HG03095 (cell line): ENCODE measurements around the gene DLGAP4.
"Not testable (repeated sequence)": the region's sequence is repeated elsewhere in the genome, so short reads cannot be mapped to it uniquely, and the experiment has no call there.

Experiments used
- ATAC-seq: cut with Tn5 transposase; IDR thresholded peaks from one replicate; pipeline ENCODE4 v1.9.1; 2021; ENCODE audit warnings: moderate library complexity; ENCODE audit not compliant: unreplicated experiment

Gene DLGAP4

DNA sequence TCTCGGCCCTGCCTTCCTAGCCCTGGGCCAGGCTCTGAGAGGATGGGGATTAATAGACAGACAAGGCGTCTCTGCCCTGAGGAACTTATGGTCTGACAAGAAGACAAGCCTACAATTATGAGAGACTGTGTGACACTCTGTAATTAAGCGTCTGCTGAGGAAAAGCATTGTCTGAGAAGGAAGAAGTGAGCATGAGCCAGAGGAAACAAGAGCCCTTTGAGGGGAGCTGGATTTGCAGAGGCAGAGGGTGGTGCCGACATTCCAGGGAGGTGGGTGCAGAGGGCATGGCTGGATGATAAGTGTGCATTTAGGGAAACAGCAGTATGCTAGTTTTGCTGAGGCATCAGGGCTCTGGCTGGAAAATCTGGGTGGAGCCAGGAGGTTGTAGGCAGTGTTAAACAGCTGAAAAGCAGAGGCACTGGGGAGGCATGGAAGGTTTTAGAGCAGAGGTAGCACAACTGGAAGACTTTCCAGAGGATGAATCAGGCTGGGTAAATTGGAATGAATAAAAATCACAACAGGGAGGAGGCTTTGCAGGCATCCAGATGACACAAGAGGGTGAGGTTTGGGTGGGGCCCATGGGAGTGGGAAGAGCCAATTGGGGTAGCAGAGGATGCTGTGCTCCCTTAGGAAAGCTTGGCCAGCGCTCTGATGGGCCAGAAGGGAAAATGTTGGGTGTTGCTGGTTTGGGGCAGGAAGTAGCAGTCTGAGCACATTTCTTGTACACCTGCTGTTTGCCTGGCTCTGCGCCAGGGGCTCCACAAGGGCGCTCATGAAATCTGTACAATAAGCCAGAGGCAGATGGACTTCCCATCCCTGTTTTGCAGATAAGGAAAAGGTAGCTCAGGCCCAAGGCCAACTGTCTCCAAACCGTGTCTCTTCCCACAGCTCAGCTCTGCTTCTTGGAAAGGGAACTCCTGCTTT is 161.2 kb downstream of the DLGAP4 start:
- ATAC-seq: no peak

DNA sequence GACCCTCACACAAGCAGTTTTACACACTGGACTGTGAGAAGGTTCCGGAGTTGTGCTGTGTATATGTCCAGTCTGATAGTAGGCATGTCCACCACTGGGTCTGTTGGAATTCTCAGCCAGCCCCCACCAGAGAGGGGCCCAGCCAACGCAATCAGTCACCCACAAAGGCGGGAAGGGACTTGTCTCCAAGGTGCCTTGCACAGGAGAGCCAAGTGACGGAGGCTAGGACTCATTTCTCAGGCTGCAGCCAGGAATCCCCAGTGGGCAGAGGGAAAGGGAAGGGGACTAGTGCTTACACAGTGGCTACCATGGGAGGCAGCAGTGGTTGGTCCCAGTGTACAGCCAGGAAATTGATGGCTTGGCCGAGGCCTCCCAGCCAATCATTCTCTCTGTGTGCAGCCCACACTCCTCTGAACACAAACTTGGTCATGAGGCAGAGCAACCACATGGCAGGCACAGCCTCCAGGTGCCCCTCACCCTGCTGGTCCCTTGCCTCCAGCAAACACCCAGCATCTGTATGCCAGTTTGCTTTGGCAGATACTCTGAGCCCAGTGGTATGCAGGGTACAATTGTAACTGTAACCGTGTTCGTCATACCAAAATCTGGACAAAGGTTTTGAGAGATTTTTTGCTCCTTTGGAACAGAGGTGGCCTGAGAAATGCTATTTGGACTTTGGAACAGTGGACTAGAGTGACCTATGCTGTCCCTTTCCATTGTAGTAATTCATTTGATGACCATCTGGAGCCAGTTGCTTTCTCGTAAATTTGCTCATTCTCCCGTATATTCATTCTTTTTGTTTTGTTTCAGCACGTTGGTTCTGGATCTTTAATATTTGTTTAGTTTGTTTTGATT is 162.2 kb downstream of the DLGAP4 start:
- ATAC-seq: no peak

DNA sequence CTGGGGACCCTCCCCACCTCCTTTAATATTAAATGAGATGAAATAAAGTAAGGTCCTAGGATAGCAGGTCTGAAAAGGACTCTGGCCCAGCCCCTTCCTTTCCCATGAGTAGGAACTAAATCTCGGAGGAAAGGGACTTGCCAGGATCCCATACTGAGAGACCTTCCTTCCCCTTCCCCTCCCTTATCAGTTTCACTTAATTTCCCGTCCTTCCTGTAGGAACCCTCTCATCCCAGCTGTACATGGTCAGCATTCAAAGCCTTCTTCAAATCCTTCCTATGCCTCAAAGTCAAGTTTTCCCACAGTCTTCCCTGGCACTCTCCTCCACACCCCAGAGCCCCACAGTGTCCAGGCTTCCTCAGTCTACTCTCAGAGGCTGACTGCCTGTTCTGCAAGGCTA is 163.8 kb downstream of the DLGAP4 start:
- no peak for ATAC-seq

- ATAC-seq: no peak
These were observed 165.9 kb downstream of the DLGAP4 start for GRCh38 chr20:36471885-36472636.

DNA sequence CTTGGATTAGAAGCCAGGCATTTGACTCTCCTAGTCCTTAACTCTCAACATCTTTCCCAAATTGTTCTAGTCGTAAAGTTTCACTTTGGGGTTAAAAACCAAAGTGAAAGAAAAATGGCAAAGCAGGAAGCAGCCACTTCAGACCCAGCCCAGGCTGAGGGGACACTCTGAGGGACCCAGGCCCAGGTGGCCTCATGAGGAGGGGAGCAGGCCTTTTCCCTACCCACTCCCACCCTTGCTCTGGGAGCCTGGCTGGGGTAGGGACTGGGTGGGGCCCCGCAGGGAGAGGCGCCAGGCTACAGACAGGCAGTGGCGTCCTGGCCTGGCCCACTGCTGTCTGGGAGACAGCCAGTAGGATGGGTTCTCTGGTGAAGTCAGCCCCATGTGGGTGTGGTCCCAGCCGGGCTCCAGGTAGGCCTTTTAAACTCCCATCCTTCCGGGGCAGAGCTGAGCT is 166.5 kb downstream of the DLGAP4 start:
- no peak for ATAC-seq

DNA sequence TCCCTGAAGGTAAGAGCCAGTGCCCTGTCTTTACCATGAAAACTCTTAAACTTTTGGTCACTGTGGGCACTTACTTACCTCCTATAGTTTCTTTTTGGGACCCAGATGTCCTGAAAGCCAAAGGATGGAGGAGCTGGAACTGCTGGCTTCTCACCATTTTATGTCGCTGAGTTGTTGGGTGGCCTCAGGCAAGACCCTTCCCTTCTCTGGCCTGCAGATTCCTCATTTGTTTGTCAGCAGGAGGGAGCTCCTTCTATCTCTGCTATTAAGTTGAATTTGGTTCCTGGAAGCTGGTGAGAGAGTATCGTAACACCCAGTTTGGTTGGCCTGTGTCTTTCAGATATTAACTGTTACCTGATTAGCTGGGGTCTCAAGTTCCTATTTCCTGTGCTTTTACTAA is 167.0 kb downstream of the DLGAP4 start:
- no peak for ATAC-seq

- no peak for ATAC-seq
These were observed 168.4 kb downstream of the DLGAP4 start for GRCh38 chr20:36474563-36474962.

DNA sequence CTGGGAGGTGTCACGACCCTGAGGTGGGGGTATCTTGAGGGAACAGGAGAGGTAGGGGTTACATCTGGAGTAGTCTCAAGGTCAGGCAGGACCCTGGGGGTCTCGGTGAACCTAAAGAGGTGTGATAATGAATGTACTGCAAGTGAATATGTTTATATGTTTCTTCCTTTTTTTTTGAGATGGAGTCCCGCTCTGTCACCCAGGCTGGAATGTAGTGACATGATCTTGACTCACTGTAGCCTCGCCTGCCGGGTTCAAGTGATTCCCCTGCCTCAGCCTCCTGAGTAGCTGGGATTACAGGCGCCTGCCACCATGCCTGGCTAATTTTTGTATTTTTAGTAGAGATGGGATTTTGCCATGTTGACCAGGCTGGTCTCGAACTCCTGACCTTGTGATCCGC is 168.9 kb downstream of the DLGAP4 start:
- not testable (repeated sequence) for ATAC-seq

DNA sequence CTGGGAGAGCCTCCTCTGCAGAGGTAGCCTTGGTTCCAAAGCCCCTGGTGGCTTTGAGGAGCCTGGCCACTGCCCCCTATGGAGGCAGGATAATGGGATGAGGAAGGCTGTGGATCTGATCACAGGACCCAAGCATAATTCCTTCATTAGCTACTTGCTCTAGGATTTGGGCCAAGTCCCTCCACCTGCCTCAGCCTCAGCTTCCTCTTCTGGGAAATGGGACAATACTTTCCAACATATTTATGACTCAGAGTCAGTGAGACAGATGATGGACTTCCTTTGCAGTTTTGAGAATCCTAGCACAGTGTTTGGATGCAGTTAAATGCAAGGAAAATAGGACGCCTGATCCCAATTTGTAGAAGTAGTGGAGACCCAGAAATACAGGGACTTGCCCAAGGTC is 171.3 kb downstream of the DLGAP4 start:
- no peak for ATAC-seq

DNA sequence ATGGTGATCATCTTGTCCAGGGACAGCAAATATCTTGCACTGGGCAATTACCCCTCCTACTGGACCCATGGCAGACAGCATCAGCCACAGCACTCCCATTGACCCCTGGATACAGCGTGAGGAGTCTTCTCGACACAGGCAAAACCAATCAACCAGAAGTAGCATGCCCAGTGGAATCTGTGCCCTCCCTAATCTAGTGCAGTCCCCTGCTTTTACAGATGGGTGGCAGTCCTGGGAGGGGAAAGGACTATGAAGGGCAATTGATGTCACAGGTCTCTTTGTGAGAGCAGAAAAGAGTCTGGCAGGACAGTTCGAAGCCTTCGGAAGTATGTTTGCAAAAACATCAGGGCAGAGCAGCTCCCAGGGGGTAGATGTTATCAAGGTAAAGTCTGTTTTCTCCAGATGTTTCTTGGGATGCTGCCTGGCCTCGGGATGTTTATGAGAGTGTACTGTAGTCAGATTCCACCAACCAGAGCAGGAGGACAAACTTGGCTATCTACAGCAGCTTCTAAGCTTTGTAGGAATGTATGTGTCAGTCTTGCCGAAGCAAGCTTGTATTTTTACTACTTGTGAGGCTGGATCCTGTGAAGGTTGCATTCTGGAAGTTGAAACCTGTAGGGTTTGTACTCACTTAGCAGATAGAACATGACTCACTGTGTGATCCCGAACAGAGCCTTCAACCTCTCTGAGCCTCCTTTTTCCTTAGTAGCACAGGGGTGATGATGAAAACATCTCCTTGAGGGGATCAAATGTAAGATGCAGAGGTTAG is 172.2 kb downstream of the DLGAP4 start:
- ATAC-seq: no peak

DNA sequence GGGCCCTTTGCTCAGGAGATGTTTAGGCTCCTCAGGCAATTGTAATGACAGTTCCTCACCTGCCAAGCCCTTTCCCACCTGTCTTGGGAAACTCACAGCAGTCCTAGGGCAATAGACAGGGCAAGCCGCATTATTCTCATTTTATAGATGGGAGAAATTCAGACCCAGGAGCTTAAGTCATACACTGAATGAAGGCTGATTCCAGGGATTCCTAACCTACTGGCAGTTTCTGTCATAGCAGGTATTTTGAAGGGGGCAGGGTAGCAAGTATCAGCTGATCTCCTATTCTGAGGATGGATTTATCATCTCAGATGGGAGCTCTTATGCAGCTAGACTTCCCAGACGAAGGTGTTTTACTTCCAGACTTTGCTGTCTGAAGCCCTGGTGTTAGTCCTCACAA is 173.8 kb downstream of the DLGAP4 start:
- ATAC-seq: no peak

DNA sequence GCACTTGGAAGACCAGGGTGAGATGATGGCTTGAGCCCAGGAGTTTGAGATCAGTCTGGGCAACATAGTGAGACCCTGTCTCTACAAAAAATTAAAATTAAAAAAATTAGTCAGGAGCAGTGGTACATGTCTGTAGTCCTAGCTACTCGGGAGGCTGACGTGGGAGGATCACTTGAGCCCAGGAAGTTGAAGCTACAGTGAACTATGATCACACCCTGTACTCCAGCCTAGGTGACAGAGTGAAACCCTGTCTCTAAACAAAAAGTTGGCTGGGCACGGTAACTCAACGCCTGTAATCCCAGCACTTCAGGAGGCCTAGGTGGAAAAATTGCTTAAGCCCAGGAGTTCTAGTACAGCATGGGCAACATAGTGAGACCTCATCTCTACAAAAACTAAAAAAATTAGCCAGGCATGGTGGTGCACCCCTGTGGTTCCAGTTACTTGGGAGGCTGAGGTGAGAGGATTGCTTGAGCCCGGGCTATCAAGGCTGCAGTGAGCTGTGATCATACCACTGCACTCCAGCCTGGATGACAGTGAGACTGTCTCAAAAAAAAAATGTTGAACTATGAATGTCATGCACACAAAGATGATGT is 174.4 kb downstream of the DLGAP4 start:
- no peak for ATAC-seq

DNA sequence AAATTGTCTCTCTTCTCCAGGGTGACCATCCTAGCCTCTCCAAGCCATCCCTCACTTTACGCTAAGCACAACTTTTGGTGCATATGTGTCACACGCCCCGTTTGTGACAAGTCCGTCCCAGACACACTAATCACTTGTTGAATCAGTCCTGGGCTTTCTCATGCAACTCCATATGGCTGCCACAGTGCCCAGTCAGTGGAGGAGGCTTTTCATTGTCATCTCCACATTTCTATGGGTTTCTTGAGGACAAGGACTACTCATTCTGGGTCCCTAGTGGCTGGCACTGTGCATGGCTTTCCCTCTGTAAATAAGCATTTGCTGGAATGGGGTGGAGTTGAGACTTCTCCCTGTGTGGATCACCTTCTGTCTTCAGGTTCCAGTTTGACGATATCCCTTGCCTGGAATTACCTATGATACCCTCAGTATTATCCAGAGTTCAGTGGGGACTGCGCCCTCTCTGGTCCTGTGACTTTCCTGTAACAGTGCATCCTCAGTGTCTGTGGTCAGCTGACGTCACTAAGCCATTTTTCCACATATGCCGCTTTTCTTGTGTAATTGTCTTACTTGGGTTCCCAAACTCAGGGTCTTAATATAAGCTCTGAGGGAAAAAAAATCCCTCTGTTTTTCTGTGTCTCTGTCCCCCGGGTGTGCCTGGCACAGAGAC is 175.4 kb downstream of the DLGAP4 start:
- no peak for ATAC-seq

- ATAC-seq: no peak
These were observed 175.9 kb downstream of the DLGAP4 start for GRCh38 chr20:36482044-36482473.

DNA sequence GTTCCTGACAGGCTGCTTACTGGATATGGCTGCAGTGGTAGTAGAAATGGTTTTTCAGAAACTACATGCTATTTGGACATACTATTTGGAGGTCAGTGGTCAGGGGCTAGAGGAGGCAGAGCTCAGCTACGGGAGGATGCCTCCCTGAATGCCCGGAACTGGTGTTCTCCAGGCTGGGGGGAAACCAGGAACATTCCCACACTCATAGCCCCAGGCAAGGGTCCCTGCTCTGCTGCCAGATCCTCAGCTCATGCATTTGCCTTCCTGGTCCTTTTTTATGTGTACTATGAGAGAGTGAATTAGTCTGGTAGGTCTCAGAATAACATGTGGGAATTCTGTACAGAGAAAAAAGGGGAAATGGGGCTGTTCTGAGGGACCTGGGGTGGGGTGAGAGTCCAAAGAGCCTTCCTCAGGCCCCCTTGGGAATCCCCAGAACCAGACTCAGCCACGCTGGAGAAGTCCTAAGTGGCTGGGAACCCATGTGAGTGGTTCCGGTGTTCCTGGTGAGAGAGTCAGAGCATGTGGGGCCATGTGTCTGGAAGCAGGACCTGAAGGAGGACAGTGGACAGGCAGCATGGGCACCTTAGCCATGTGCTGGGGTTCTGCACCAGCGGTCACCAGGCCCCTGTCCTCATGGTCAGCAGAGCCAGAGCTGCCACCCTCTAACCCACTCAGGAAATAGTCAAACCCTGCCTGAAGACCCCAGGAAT is 177.2 kb downstream of the DLGAP4 start:
- no peak for ATAC-seq

- no peak for ATAC-seq
These were observed 178.0 kb downstream of the DLGAP4 start for GRCh38 chr20:36483919-36484808.

GRCh38 chr20:36485286-36485685 is 179.1 kb downstream of the DLGAP4 start:
- no peak for ATAC-seq

DNA sequence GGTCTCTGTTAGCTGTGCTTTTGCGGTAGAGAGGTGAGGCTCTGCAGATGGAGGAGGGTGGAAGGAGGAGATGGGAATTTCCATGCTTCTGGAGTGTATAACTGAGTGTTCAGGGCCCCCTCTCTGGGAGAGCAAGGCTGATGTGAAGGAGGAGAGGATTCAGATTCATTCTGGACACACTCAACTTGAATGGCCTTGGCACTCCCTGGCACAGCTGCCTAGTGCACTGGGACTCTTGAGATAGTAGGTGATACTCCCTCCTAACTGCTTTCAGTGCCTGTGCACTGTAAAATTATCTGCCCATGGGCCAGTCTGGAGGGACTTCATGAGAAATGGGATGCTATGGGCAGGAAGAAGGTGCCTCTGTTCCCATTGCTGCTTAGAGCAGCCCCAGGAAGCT is 180.9 kb downstream of the DLGAP4 start:
- ATAC-seq: no peak
